GM18873 (cell line): ENCODE measurements around the gene AFDN.
"Not testable (repeated sequence)": the region's sequence is repeated elsewhere in the genome, so short reads cannot be mapped to it uniquely, and the experiment has no call there.

Experiments
- ATAC-seq: cut with Tn5 transposase; IDR thresholded peaks from one replicate; pipeline ENCODE4 v1.9.1; 2021; ENCODE audit warnings: mild to moderate bottlenecking, moderate library complexity, moderate number of reproducible peaks; ENCODE audit not compliant: unreplicated experiment, low FRiP score

The AFDN gene

GRCh38 chr6:167975458-167975857 lies 148.7 kb downstream of the AFDN start:
- no peak for ATAC-seq

DNA sequence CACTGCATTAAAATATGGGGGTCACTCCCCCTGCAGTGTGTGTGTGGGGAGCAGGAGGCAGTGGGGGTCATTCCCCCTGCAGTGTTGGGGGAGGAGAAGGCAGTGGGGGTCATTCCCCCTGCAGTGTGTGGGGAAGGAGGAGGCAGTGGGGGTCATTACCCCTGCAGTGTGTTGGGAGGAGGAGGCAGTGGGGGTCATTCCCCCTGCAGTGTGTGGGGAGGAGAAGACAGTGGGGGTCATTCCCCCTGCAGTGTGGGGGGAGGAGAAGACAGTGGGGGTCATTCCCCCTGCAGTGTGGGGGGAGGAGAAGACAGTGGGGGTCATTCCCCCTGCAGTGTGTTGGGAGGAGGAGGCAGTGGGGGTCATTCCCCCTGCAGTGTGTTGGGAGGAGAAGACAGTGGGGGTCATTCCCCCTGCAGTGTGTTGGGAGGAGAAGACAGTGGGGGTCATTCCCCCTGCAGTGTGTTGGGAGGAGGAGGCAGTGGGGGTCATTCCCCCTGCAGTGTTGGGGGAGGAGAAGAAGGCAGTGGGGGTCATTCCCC lies 149.5 kb downstream of the AFDN start:
- ATAC-seq = not testable (repeated sequence)

DNA sequence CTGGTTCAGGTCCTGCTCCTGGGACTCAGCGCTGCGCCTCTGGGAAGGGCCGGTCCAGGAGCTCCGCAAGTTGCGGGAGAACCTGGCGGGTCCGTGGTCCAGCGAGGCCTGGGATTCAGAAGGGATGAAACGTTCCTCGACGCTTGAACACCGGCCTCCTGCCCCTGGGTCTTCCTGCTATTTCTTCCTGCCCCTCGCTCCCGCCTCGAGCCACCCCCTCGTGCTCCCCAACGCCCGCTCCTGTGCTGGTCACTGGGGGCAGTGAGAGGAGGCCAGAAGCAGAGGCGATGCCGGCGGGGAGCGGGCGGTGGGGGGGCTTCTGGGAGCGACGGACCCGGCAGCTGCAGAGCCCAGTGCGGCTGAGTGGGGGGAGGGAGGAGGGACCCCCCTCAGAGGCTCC lies 150.0 kb downstream of the AFDN start:
- ATAC-seq = no peak

DNA sequence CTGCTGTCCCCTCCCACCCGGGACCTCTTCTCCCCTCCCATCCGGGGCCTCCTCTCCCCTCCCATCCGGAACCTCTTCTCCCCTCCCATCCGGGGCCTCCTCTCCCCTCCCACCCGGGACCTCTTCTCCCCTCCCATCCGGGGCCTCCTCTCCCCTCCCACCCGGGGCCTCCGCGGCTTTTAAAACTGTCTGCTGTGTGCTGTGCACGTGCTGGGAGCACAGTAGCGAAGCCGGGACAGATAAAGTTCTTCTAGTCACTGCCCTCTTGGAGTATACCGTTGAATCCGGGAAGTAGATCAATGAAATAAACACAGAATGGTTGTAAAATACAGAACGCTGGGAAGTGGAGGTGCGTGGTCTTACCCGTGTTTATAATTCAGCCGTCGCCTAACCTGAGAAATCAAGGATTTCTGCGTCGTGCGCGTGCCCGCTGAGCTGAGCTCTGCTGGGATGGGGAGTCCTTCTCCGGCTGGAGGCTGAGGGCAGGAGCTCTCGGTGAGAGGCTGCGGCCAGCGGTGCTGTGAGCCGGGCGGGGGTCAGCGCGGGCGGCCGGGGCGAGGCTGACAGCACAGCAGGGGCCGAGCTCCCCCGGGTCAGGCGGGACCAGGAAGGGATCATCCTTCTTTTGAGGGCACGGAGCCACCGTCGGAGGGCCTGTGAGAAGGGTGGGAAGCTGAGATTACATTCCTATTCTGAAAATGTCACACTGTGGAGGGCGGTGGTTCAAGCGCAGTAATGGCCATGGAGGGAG lies 151.2 kb downstream of the AFDN start:
- no peak for ATAC-seq

DNA sequence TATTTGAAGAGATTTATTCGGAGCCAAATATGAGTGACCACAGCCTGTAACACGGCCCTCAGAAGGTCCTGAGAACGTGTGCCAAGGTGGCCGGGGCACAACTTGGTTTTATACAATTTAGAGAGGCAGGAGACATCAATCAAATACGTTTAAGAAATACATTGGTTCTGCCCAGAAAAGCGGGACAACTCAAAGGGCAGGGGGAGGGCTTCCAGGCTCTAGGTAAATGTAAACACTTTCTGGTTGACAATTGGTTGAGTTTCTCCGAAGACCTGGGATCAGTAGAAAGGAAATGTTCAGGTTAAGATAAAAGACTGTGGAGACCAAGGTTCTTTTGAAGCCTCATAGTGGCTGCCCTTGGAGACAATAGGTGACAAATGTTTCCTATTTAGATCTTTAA lies 151.9 kb downstream of the AFDN start:
- no peak for ATAC-seq

GRCh38 chr6:167979436-167980139 lies 152.9 kb downstream of the AFDN start:
- ATAC-seq = no peak

DNA sequence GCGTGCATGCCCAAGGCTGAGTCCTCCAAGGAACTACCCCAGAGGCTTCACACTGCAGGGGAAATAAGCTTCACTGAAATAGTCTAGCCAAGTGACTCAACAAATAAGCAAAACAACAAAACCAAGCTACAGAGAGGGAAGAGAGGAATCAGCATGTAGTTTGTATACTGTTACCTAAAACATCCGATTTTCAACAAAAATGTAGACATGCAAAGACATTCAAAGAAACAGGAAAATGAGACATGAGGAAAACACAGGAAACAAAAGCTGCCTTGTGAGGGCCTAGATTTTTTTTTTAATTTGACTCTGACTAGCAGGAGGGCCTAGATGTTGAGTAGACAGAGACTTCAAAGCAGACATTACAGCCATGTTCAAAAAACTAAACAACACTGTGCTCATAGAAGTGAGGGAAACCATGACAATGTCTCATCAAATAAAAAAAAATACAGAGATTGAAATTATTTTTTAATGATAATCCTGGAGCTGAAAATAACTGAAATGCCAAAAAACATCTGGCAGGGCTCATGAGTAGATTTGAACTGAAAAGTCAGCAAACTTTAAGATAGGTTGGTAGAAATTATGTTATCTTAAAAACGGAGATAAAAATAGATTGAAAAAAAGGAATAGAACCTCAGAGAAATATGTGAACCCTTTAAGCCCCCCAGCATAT lies 154.3 kb downstream of the AFDN start:
- ATAC-seq = no peak

- no peak for ATAC-seq
These were observed 155.3 kb downstream of the AFDN start for GRCh38 chr6:167981916-167982462.

GRCh38 chr6:167984144-167984719 lies 157.5 kb downstream of the AFDN start:
- ATAC-seq = no peak

- ATAC-seq = no peak
These were observed 158.3 kb downstream of the AFDN start for GRCh38 chr6:167984876-167985604.

DNA sequence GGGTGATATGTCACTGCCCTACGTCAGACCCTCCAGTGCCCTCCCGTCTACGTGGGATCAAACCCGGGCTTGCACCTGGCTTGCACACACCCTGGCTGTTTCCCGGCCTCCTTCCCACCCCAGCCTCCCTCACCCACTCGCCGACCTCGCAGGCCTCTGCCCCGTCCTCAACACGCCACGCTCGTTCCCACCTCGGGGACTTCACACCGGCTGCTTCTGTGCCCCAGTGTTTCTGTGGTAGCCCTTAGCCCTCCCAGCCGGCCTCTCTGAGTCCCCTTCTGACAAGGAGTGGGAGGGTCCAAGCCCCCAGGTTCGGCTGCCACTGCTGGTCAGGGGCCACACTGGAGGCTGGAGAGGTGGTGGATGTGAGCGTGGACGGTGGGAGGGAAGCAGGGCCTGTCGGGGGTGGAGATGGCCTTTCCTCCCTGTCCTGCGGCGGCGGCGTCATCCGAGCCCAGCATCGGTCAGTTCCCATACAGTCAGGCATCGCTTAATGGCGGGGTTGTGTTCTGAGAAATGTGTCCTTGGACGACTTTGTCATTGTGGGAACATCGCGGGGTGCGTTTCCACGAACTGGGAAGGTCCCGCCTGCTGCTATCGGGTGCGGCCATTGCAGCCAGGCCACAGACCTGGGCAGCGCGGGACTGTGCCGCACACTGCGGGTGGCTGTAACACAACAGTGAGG lies 159.3 kb downstream of the AFDN start:
- no peak for ATAC-seq

DNA sequence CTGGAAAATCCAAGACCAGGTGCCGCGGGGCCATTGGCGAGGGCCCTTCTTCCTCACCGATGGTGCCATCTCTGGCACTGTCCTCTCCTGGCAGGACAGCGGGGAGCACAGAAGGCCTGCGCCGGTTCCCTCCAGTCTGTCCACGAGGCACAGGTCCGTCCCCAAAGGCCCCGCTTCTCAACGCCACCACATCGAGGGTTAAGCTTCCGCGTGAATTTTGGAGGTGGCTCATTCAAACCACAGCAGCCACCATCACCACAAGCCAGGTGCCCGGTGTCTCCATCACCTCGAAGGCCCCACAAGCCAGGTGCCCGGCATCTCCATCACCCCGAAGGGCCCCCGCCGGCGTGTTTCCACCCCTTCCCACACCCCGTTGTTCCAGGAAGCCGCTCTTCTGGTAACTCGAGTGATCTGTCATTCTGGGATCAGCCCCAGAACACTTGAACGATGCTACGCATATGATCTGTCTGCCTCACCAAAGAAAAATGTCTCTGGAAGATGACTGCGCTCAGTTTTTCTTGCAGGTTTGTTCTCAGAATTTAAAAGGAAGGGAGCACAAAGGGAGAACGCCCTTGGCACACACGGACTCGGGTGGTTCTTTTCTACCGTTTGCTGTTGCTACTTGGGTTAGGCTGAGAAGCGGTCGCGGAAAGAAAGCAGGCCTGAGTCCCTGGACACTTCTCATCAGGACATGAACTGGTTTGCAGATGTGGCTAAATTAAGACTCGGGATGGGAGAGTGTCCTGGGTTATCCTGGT lies 160.9 kb downstream of the AFDN start:
- ATAC-seq = no peak

GRCh38 chr6:167988154-167988495 lies 161.4 kb downstream of the AFDN start:
- ATAC-seq = no peak

- no peak for ATAC-seq
These were observed 162.5 kb downstream of the AFDN start for GRCh38 chr6:167988945-167989841.

DNA sequence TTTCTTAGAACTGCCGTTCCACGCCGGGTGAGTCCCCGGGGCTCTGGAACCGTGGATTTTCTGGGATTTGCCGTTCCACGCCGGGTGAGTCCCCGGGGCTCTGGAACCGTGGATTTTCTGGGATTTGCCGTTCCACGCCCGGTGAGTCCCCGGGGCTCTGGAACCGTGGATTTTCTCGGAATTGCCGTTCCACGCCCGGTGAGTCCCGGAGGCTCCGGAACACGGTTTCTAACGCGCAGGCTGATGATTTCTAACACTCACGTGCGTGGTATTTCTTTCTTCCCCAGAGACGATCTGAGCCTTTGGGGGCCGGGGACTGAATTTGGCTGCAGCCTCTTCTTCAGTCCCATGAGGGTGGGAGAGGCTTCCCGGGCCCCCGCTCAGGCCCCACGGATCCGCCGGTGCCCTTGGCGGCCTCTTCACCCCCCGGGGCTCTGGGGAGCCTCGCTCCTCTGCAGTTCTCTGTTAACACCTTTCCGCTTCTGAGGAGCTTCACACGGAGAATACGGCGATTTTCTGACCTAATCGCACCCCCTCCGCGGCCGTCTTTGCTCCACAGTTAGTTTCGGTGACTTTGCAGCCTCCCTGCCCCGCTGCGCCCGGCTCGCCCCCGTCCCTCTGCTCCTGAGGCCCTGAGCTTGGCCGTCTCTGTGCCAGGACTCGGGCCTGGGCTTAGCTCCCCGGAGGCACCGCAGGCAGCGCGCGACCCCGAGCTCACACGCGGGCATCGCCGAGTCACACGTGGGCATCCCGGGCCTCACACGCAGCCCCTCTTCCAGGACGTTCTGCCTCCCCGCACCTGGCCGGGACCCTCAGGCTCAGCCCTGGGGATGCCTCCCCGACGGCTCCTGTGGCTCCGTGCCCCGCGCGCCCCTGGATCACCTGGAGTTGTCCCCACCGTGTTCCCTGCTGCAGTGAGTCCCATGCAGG lies 163.6 kb downstream of the AFDN start:
- ATAC-seq = no peak

- no peak for ATAC-seq
These were observed 166.5 kb downstream of the AFDN start for GRCh38 chr6:167993169-167993568.

- ATAC-seq = no peak
These were observed 167.1 kb downstream of the AFDN start for GRCh38 chr6:167993831-167994230.
